GM19099 (cell line): ENCODE data around the gene NME9.

Source experiments
- POLR2A ChIP-seq: IDR thresholded peaks from 3 replicates; pipeline ENCODE4 v1.6.1; 2011; ENCODE audit warnings: low read depth; ENCODE audit not compliant: insufficient read length; ENCODE audit errors: extremely low read depth

NME9 gene

GRCh38 chr3:138281561-138281960 is 48.1 kb downstream of the NME9 start:
- TF ChIP-seq POLR2A, result no peak

GRCh38 chr3:138271189-138271794 is 58.4 kb downstream of the NME9 start:
- TF ChIP-seq POLR2A, result no peak

GRCh38 chr3:138270245-138270644 is 59.4 kb downstream of the NME9 start:
- no peak for TF ChIP-seq POLR2A

GRCh38 chr3:138267083-138267482 is 62.6 kb downstream of the NME9 start:
- no peak for TF ChIP-seq POLR2A

- TF ChIP-seq POLR2A, result no peak
These were observed 63.9 kb downstream of the NME9 start for GRCh38 chr3:138265745-138266144.

- no peak for TF ChIP-seq POLR2A
These were observed 66.5 kb downstream of the NME9 start for GRCh38 chr3:138263104-138263503.

- no peak for TF ChIP-seq POLR2A
These were observed 69.0 kb downstream of the NME9 start for GRCh38 chr3:138260611-138261010.

- TF ChIP-seq POLR2A, result no peak
These were observed 70.5 kb downstream of the NME9 start for GRCh38 chr3:138259126-138259525.

GRCh38 chr3:138257986-138258385 is 71.7 kb downstream of the NME9 start:
- TF ChIP-seq POLR2A, result no peak

- no peak for TF ChIP-seq POLR2A
These were observed 73.6 kb downstream of the NME9 start for GRCh38 chr3:138256022-138256421.

GRCh38 chr3:138254216-138254615 is 75.4 kb downstream of the NME9 start:
- no peak for TF ChIP-seq POLR2A

GRCh38 chr3:138253609-138254008 is 76.0 kb downstream of the NME9 start:
- TF ChIP-seq POLR2A, result no peak
